Measurements from ENCODE around the gene TCF3.

DNA sequence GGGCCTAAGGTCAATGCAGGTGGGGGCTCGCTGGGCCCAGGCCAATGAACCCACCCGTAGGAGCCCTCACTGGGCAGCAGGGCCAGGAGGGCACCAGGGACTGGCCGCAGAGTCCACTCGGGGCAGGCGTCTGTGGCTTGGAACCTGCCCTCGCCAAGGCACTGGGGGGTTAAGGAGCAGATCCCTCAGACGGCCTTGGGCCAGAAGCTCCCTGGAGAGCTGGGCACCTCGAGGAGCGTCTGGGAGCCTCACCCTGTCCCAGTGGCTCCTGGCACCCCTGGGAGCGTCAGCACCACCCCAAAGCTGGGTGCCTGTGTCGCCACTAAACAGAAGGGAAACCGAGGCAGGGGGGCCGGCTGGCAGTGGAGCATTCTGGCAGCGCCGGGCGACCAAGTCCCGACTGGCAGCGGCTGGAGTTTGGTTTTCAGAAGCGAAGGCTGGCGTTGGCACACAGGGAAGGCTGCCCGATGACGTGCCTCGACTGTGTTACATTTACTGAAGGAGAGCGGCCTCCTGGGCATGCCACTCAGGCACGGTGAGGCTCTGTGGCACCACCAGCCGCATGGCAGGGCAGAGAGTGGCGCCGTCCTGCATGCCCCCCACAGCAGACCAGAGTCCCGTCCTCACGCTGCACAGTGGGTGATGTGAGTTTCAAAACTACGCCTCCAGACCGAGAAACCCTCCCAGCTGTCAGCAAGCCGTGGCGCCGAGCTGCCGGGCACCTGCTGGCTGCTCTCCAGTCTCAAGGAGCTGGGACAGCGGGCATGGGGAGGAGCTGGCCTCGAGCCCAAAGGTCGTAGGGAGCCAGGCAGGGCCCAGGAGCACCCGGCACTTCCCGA, 75.1 kb downstream of the TCF3 start:
- TF ChIP-seq ZNF274 (IDR thresholded peaks at IDR 0.05; ENCODE audit: low read depth, low read length) (no peak), YY1 (IDR thresholded peaks at IDR 0.05; ENCODE audit: insufficient read depth, insufficient read length) (no peak), SUZ12 (IDR thresholded peaks at IDR 0.05; ENCODE audit: extremely low read depth, insufficient read depth, insufficient read length) (no peak)
